HG02885 (cell line): ENCODE results near the gene BEAN1.

Experiments
- ATAC-seq: cut with Tn5 transposase; IDR thresholded peaks from one replicate; pipeline ENCODE4 v1.9.1; 2021; ENCODE audit warnings: mild to moderate bottlenecking; ENCODE audit not compliant: unreplicated experiment, poor library complexity

BEAN1 gene

DNA sequence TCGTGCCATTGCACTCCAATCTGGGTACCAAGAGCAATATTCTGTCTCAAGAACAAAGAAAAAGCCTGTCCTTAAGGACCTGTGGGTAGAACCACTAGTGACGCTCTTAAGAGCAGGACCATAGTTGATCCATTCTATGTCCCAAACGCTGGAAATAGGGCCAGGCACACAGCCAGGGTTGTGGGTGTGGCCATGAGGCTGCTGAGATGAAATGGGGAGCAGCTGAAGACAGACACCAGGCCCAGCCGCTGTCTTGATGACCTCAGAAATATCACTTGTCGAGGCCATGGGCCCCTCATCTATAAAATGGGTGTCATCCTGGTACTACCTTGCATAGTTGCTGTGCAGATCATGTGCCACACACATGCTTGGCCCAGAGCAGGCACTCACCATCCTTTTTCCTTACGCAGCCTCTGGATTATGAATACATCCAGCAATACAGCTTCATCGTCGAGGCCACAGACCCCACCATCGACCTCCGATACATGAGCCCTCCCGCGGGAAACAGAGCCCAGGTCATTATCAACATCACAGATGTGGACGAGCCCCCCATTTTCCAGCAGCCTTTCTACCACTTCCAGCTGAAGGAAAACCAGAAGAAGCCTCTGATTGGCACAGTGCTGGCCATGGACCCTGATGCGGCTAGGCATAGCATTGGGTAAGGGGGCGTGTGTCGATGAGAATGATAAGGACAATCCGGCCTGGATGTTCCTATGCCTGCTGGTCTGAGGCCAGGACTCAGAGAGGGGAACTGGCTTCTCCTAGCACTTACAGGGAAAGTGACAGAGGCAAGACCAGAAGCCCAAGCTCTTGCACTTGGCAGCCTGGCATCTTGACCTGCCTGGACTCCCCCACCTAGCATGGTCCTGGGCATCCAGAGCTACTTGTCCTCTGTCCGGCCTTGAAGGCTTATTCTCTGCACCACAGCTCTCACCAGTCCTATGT is 35.1 kb upstream of the BEAN1 start:
- no peak for ATAC-seq

DNA sequence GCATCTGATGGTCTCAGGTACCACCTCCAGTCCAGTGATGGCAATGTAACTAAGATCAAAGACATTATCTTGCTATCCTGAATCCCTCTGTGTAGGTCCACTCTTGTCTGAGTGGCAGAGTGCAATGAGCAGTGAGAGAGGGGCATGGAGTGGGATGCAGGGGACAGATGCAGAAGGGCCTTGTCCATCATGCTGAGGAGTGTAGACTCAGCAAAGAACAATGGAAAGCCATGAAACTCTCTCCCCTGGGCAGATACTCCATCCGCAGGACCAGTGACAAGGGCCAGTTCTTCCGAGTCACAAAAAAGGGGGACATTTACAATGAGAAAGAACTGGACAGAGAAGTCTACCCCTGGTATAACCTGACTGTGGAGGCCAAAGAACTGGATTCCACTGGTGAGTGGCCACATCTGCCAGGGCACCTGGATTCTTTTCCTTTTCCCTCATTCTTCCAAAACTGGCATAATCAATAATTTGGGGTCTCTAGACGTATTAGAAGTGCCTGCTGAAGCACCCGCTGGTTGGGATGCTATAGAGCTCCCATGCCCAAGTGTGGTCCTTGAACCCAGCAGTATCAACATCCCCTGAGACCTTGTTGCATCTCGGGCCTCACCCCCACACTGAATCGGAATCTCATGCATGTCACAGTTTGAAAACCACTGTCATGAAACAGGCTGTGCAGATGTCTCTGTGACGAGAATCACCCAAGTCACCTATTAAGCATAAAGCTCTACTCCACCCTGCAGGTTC is 31.1 kb upstream of the BEAN1 start:
- no peak for ATAC-seq

DNA sequence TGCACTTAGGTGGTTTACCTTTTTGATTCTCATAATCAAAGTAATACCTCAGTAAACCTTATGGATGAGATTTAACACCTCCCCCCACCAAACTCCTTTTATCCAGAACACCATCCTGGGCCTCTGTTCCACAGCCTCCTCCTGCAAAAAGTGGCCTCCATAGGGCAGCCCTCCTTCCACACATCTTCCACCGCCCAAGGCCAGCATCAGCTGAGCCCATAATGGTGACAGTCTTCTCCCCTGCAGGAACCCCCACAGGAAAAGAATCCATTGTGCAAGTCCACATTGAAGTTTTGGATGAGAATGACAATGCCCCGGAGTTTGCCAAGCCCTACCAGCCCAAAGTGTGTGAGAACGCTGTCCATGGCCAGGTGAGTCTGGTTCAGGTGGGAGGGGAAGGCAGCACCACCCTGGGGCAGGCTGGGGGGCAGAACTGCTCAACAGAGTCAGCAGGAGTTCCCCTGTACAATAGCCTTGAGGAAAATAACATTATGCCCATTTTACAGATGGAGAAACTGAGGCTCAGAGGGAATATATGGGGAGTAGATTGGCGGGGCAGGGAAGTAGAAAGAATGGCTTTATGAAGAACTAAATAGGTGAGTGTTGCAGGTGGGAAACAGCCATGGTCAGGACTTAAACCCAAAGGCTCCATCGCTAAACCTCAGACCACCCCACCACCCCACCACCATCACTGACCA is 29.2 kb upstream of the BEAN1 start:
- no peak for ATAC-seq

DNA sequence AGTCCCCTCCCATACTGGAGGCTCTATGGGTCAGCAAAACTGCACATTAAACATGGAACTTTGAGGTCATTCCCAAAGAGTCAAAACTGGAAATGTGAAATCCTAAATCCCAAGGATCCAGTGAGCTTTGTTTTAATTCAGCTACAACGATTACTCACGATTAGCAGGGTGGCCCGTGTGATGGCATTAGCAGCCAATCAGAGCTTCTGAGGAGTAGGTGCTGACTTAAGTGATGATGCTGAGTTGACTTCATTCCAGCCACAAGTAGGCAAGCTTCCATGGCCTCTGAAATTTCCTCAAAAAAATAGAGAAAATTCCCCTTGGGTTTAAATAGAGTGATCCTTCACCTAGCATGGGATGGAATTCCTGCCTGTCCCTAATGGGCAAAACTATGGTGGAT is 28.1 kb upstream of the BEAN1 start:
- ATAC-seq: no peak

DNA sequence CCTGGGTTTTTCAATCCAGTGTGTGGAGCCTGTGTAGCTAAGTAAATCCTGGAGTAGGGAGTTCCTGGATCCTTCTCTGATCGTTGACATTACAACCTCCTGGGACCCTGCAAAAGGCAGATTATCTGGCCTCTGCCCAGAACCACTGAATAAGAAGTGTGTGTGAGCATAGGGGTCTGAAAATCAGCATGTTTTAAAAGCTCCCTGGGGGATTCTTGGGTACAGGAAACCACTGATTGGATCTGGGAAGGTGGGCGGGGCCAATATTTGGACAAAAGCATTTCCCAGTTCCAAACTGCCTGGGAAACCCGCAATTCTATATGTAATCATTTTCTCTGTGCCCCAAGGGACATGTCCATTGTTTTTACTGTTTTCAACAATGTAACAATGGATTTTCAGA is 27.2 kb upstream of the BEAN1 start:
- no peak for ATAC-seq

DNA sequence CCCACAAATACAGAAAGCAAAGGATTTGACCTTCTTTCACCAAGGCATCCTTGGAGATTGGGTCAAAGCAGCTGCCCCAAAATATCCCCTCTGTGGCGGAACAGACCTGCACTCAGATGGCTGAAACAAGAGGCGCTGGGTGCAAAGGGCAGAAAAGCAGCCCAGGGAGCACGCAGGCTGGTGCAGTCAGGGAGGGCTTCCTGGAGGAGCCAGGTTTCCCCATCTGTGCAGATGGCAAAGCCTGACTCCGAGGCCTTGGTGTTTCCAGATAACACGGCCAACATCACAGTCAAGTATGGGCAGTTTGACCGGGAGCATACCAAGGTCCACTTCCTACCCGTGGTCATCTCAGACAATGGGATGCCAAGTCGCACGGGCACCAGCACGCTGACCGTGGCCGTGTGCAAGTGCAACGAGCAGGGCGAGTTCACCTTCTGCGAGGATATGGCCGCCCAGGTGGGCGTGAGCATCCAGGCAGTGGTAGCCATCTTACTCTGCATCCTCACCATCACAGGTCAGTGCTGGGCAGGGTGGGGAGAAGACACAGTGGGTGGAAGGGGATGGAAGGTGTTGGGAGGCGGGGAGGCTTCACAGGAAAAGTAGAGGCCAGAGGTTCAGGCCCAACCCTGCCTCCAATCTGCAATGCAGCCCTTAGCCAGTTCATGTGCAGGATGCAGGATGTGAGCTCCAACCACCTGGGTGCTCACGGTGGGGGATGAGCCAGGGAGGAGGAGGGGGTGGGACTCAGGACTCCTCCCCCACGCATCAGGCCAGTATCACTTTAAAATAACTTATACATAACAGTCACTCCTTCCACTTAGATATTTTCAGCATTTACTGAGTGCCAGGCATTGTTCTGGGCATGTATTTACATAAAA is 26.4 kb upstream of the BEAN1 start:
- ATAC-seq: no peak

DNA sequence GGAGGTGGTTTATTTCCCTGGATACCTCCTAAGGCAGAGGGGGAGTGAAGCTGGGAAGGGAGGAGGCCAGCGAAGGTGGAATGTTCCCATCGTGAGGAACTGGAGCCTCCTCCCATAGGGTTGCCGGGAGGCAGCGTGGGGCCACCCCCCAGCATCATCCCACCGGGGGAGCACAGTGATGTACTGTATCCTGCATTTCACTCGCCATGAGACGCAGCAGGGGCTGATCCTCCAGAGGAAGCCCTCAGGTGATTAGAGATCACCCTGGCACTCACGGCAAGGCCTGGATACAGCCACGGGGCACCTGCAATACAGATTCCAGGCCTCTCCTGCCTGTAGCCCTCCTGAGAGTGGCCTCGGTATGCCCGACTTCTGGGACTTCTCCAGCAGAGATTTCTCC is 25.5 kb upstream of the BEAN1 start:
- ATAC-seq: no peak

DNA sequence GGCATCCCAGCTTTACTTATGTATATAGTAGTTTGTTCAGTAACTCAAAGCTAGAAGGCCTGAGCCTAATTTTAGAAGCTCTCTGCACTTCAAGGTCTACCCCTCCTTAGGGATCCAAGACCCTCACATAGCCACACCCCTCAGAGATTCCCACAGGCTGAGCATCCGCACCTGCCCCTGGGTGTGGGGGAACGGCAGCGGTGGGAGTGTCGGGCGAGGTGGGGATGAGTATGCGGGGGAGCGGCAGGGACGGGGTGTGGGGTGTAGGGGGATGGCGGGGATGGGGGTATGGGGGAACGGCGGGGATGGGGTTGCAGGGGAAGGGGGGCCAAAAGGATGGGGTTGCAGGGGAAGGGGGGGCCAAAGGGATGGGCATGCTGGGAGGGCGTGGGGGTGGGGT is 24.9 kb upstream of the BEAN1 start:
- ATAC-seq: no peak

DNA sequence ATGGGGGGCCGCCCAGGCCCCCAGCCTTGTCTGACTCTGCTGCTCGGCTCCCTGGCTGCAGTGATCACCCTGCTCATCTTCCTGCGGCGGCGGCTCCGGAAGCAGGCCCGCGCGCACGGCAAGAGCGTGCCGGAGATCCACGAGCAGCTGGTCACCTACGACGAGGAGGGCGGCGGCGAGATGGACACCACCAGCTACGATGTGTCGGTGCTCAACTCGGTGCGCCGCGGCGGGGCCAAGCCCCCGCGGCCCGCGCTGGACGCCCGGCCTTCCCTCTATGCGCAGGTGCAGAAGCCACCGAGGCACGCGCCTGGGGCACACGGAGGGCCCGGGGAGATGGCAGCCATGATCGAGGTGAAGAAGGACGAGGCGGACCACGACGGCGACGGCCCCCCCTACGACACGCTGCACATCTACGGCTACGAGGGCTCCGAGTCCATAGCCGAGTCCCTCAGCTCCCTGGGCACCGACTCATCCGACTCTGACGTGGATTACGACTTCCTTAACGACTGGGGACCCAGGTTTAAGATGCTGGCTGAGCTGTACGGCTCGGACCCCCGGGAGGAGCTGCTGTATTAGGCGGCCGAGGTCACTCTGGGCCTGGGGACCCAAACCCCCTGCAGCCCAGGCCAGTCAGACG is 24.4 kb upstream of the BEAN1 start:
- ATAC-seq: no peak

DNA sequence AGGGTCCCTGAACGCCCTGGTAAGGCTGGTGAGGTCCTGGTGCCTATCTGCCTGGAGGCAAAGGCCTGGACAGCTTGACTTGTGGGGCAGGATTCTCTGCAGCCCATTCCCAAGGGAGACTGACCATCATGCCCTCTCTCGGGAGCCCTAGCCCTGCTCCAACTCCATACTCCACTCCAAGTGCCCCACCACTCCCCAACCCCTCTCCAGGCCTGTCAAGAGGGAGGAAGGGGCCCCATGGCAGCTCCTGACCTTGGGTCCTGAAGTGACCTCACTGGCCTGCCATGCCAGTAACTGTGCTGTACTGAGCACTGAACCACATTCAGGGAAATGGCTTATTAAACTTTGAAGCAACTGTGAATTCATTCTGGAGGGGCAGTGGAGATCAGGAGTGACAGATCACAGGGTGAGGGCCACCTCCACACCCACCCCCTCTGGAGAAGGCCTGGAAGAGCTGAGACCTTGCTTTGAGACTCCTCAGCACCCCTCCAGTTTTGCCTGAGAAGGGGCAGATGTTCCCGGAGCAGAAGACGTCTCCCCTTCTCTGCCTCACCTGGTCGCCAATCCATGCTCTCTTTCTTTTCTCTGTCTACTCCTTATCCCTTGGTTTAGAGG is 23.5 kb upstream of the BEAN1 start:
- no peak for ATAC-seq

DNA sequence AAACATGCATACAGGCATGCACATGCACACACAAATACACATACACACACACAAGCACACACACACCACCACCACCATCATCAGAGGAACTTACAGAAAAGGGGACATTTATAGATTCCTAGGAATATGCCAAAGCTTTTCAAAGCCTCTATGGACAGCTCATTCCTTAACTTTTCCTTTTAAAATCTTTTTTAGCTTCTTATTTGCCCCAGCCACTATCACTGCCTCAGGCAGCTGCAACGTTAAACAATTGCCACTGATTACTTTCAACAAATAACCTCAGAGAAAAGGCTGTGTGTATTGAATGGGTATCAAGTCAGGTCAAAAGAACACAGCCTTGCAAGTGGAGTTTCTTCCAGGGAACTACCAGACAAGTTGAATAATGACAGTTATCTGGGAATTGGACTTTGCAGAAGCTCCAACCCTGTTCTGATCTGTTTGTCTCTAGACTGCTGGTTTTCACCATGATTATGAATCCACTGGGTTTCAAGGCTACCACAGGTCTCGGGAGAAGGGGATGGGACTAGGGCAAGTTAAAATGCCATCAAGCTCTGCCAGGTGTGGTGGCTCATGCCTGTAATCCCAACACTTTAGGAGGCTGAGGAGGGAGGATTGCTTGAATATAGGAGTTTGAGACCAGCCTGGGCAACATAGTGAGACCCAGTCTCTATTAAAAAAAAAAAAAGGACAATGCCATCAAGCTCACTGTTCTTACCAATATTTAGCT is 21.9 kb upstream of the BEAN1 start:
- ATAC-seq: no peak

DNA sequence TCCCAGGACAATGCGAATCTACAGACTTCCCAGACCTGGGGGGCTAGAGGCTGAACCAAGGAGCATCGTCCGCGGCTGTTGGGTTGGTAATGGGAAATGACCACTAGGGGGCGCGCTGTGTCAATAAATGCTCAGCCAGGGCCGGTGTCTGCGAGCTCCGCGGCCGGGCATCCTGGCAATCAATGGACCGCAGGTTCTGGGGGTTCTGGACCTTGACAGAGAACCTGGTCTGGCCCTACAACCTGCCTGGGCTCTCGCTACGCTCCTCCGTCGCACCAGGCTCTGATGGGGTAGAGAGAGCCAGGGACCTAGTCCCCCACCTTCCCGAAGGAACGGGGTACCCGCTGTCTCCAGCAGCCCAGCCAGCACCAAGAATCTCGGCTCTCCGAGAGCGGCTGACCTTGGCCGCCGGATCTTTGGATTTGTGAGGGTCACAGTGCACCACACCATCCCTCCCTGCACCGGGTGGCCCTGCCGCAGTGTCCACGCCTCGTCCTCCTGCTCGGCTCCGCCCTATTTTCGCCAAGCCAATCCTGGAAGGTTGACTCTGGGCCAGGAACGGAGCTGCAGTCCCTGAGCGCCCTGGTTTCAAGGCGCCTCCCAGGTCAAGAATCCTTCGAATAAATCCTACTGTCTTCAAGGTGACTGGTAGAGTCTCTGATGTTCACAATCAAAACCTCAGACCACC is 20.4 kb upstream of the BEAN1 start:
- ATAC-seq: peak; percentile 86

DNA sequence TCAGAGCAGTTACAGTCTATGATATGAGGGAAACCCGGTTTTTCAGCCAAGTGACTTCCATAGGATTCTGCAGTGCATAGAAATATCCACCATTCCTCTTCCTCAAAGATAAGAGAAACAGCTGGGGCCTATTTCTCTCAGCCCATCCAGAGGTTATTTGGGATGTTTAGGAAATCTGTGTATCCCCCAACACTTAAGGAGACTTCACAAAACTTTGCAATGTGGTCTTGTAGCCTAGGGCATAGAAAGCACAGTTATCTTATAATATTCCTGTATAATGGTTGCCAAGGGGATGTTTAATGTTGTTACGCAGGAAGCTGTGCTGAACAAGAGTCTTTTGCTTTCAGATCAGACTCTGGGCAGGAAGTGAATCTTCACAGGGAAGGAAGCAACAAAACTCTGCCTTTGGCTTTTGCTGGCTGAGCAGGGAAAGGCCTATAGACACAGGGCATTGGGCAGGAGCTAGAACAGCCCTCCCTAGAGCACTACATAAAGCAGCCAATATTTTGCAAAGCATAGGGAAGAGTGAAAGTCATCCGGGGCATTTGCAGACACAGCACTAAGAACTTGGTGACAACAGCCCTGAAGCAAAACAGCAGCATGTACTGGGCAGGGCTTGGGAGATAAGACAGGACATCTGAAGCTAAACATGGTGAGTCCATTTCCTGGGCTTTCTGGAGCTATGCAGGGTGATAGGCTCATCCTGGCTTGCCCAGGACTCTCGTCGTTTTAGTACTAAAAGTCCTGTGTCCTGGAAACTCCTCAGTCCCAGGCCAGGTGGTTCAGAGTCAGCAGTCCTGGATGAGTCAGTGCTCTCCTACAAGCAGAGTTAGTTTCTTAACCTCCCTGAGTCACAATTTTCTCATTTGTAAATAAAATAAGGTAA is 18.7 kb upstream of the BEAN1 start:
- peak; percentile 47 for ATAC-seq

DNA sequence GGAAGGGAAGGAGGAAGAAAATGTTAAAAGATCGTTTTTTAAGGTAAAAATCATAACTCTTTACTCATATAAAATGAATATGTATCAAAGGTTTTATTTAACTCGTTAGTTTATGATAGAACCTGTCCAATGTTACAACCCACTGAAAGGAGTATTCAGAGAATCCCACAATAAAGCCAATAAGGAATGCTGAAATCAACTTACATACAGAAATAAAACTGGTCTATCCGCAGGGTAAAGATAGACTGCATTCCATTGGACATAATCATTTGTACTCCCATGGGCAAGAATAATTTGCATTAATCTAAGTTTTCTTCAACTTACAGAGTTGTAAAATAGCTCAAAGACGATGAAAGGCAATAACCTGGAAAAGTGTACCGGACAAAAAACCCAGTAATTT is 17.9 kb upstream of the BEAN1 start:
- no peak for ATAC-seq

DNA sequence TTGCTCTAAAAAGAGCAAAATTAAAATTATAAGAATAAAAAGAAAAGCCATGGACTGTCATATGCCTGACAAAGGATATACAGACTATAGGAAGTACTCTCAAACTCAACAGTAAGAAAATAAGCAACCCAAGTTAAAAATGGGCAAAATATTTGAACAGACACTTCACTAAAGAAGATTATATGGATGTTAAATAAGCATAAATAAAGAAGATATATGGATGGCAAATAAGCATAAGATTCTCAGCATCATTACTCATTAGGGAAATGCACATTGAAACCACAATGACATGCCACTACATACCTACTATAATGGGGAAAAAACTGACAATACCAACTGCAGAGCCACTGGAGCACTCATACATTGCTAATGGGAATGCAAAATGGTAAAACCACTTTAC is 14.9 kb upstream of the BEAN1 start:
- ATAC-seq: no peak

DNA sequence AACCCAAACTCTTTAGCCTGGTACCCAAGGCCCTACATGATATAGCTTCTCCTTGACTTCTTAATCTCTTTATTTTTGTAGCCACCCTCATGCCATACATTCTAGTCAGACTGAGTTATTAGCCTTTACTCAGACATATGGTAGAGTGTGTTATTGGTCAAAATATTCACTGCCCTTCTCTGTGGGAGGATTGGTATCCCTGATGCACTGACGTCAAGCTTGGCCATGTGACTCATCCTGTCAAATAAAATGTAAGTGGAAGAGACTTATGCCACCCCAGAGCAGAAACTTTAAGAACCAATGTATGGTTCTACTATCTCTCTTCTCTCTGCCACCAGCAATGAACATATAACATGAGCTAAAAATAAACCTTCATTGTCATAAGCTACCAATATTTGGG is 12.2 kb upstream of the BEAN1 start:
- no peak for ATAC-seq

DNA sequence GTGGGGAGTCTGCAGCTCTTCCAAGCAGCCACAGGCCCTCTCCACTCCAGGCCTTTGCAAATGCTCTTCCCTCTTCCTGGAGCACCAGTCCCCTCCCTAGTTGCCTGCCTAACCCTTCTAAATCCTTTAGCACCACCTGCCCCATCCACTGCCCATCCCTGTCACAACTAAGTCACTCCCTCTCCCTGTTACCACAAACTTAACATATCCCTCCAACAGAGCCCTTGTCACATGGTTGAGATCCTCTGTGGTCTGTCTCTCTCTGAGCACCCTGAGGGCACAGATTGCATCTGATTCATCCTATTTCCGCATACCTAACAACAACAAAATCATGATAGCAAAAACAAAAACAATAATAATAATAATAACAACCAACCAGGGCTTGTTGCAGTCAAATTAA is 11.0 kb upstream of the BEAN1 start:
- ATAC-seq: no peak
